AG04449 (cell line): ENCODE data around the gene LINGO3.

Experiments used
- CTCF ChIA-PET: fragments of 350-600 bp; formaldehyde crosslinking; extraction: SDS; loops from one replicate; lab custom pipeline; 2021; ENCODE audit warnings: antibody characterized with exemption; lab: Yijun Ruan, JAX
- POLR2A ChIA-PET: fragments of 400-600, 350-600 bp; formaldehyde crosslinking; extraction: SDS; loops from one replicate; lab custom pipeline; 2020; ENCODE audit warnings: antibody characterized with exemption, inconsistent platforms; lab: Yijun Ruan, JAX
- DNase-seq: peaks from one replicate; pipeline ENCODE4 v3.0.0-alpha.2; 2010; ENCODE audit warnings: low read depth, low spot score
- H3K4me3 ChIP-seq: 2 replicates; pipeline ENCODE4 v1.5.1; 2011; ENCODE audit warnings: low read depth, mild to moderate bottlenecking, control low read depth, low read length
- TF ChIP-seq, protein P1 (sequence below): IDR thresholded peaks from one replicate; pipeline ENCODE4 v1.5.1; 2011; ENCODE audit warnings: mild to moderate bottlenecking, moderate library complexity, low read length, control low read depth, inconsistent platforms; ENCODE audit not compliant: insufficient read depth; ENCODE audit errors: missing control alignments

Gene LINGO3

GRCh38 chr19:2345076-2345475, 37.1 kb upstream of the LINGO3 start:
- TF ChIP-seq, protein P1, sequence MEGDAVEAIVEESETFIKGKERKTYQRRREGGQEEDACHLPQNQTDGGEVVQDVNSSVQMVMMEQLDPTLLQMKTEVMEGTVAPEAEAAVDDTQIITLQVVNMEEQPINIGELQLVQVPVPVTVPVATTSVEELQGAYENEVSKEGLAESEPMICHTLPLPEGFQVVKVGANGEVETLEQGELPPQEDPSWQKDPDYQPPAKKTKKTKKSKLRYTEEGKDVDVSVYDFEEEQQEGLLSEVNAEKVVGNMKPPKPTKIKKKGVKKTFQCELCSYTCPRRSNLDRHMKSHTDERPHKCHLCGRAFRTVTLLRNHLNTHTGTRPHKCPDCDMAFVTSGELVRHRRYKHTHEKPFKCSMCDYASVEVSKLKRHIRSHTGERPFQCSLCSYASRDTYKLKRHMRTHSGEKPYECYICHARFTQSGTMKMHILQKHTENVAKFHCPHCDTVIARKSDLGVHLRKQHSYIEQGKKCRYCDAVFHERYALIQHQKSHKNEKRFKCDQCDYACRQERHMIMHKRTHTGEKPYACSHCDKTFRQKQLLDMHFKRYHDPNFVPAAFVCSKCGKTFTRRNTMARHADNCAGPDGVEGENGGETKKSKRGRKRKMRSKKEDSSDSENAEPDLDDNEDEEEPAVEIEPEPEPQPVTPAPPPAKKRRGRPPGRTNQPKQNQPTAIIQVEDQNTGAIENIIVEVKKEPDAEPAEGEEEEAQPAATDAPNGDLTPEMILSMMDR, result no peak
- DNase-seq, result no peak
- POLR2A ChIA-PET, result no interaction called here
- H3K4me3 ChIP-seq, result no peak overlapping the region
- CTCF ChIA-PET, result no interaction called here

GRCh38 chr19:2344381-2344870, 36.5 kb upstream of the LINGO3 start:
- POLR2A ChIA-PET, result no interaction called here
- CTCF ChIA-PET, result no interaction called here
- H3K4me3 ChIP-seq, result no peak overlapping the region
- TF ChIP-seq, protein P1, result no peak
- DNase-seq, result no peak

GRCh38 chr19:2343289-2343982, 35.5 kb upstream of the LINGO3 start:
- no peak for DNase-seq
- H3K4me3 ChIP-seq, result no peak overlapping the region
- CTCF ChIA-PET, result no interaction called here
- TF ChIP-seq, protein P1, result no peak
- POLR2A ChIA-PET, result no interaction called here

- POLR2A ChIA-PET, result no interaction called here
- DNase-seq, result no peak
- TF ChIP-seq, protein P1, result no peak
- CTCF ChIA-PET, result no interaction called here
- H3K4me3 ChIP-seq, result no peak overlapping the region
Measured at GRCh38 chr19:2342656-2343288, 34.8 kb upstream of the LINGO3 start.

DNA sequence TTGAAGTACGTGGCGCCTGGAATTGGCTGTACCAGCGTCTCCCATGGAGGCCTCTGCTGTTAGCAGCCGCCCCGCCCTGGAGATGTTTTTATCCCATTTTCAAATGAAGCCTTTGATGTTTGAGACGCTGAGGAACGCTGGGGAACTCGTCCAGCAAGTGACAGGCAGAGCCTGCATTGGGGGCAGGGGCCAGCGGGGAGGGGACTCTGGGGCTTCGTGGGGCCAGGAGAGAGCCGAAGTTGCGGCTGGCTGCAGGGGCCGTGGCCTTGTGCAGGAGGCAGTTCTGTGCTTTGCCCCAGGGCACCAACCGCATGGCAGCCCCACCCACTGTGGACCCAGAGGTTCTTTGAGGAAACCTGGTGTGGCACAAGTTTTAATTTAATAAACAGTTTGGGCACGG, 34.0 kb upstream of the LINGO3 start:
- POLR2A ChIA-PET, result no interaction called here
- no peak for DNase-seq
- no peak overlapping the region for H3K4me3 ChIP-seq
- TF ChIP-seq, protein P1, result no peak
- CTCF ChIA-PET, result no interaction called here

GRCh38 chr19:2341244-2341751, 33.3 kb upstream of the LINGO3 start:
- ChIA-PET CTCF (no interaction called here), POLR2A (no interaction called here)
- DNase-seq, result no peak
- H3K4me3 ChIP-seq, result no peak overlapping the region
- TF ChIP-seq, protein P1, result no peak
